ENCODE measurements around the gene HDAC11. TPM values are rescaled to one million over a fixed set of nuclear protein-coding genes. Genes with fewer than 3 reads are reported as not detected.

Gene HDAC11
- total and polyA plus RNA-seq, 2 of the 13 experiments (the other 11 are each of a cell fraction or from before 2014, with no cell fraction given): 13.7 to 33.1 TPM

GRCh38 chr3:13501056-13501455, 20.9 kb downstream of the HDAC11 start:
- in situ Hi-C loops (cut with HindIII; ENCODE audit: extremely low pct_ligation_motif_present, low pct_unique_long_range_greater_than_20kb): no loop called here
- ChIA-PET POLR2A (no interaction called here), CTCF (ENCODE audit: low intra/inter-chr PET ratio, low total read pairs) (interaction anchor here (1.2 to 7.5 kb wide), 2 partner anchors 148 to 154 kb away, joined by 3 to 96 read pairs; no protein-coding TSS in a partner anchor)
- intact Hi-C loops (cut with micrococcal nuclease; ENCODE audit: unreplicated experiment): no loop called here
- Histone ChIP-seq H3K4me2 (ENCODE audit: low read depth, low read length) (no peak overlapping the region), H3K27me3 (ENCODE audit: control insufficient read depth in 1 of 2, insufficient read depth in 2 of 2, low read length in 2 of 2) (no peaks in the 10 kb centered on the region), H3K4me3 (replicated peaks in 1 of 3; ENCODE audit: insufficient read depth in 1 of 3, low read depth in 2 of 3, low read length in 3 of 3) (no peak overlapping the region), H3K4me1 (ENCODE audit: insufficient read depth, low read length) (peaks cover 2% of the 10 kb centered on the region; the same call in 1 of the 2 replicates), H3K36me3 (replicated peaks in 1 of 2; ENCODE audit: control insufficient read depth in 1 of 2, insufficient read depth in 2 of 2, low read length in 2 of 2) (peaks cover 2 to 7% of the 10 kb centered on the region in 2 experiments; a peak in 2 of 5 replicates), H3K27ac (ENCODE audit: extremely low read length, insufficient read depth, low read length) (no peak overlapping the region), H2AFZ (ENCODE audit: low read length) (no peak overlapping the region), H3K9me3 (ENCODE audit: low read length) (no peaks in the 10 kb centered on the region), H4K20me1 (ENCODE audit: insufficient read depth, low read length) (peaks cover 3% of the 10 kb centered on the region; the same call in 1 of the 2 replicates), H3K79me2 (ENCODE audit: insufficient read depth, low read length) (no peaks in the 10 kb centered on the region), H3K9ac (ENCODE audit: insufficient read depth, low read depth, low read length) (no peak overlapping the region)
- TF ChIP-seq ZNF296 (CRISPR knock-in tag; conservative IDR thresholded peaks at IDR 0.05) (no peak), KLF13 (CRISPR knock-in tag; IDR thresholded peaks at IDR 0.05) (no peak), HMGXB4 (CRISPR knock-in tag; IDR thresholded peaks at IDR 0.05; ENCODE audit: borderline replicate concordance in 1 of 2, low read depth in 1 of 2) (no peak), TP53 (CRISPR knock-in tag; conservative IDR thresholded peaks at IDR 0.05) (no peak), AKNA (CRISPR knock-in tag; IDR thresholded peaks at IDR 0.05; ENCODE audit: borderline replicate concordance) (no peak), ZNF17 (CRISPR knock-in tag; IDR thresholded peaks at IDR 0.05) (no peak), ZNF160 (CRISPR knock-in tag; IDR thresholded peaks at IDR 0.05) (no peak)
- WGBS (ENCODE audit: low lambda C conversion rate): 96% methylated on average over 4 of the region's 4 CpGs
- no peak for ATAC-seq
- FAIRE-seq: no peak
- no peak for DNase-seq (ENCODE audit: low spot score)
- BruUV-seq (replicated peaks): no TSS peak

All from HepG2 (cell line).